GM18526 (cell line): Measurements from ENCODE around the gene SLC30A4.

Experiments used
- POLR2A ChIP-seq: IDR thresholded peaks from 3 replicates; pipeline ENCODE4 v1.6.1; 2011; ENCODE audit not compliant: insufficient read length; ENCODE audit errors: extremely low read depth

Gene SLC30A4

DNA sequence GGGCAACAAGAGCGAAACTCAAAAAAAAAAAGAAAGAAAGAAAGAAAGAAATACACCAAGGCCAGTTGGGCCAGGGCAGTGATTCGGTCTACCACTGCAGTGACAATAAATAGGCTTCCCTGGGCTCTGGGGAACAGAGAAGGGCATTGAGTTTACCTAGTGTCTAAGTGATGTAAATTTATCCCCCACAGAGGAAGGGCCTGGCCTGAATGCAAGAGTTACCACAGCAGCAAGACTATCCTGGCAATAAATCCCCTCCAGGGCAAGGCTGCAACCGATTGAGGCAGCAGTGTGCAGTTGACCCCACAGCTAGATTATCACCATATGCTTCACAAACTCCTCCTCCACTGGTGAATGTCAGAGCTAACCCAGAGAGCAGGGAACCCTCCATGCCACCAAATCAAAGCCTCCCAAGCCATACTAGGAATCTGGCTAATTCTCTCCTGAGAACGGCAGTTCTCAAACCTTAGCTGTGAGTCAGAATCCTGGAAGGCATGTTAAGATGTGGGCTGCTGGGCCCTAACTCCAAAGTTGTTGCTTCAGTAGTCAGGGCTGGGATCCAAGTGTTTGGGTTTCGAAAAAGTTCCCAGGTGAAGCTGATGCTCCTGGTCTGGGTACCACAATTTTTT is 79.9 kb downstream of the SLC30A4 start:
- TF ChIP-seq POLR2A = no peak

DNA sequence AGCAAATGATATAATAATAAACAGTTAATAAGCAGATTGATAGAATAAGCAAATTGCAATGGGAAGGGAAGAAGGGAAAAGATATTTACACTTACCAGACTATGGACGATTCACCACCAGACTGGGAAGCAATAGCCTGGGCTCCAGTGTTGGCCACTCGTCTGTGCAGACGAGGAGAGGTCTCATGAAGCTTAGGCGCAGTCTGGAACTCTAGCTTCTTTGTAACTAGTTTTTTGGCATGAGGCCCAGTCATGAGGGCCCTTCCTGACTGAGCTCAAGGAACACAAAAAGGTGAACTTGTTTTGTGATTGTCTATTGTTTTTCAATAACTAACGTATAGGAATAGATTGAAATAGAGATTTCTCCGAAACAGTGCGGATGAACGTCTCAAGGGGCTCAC is 80.9 kb downstream of the SLC30A4 start:
- TF ChIP-seq POLR2A = no peak

DNA sequence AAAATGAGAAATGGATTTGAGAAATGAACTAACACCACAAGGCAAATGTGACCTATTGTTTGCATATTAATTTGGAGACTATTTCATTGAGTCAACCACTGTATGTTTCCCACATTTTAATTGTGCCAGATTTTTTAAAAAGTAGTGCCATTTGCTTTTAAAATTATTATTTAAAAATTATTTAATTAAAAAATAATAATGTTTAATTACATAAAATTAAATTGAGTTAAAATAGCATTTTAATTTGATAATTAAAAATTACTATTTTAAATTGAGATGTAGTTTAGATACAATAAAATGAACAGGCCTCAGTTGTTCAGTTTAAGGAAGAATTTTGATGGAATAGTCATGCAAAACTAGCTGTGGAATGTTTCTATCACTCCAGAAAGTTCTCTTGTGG is 81.5 kb downstream of the SLC30A4 start:
- no peak for TF ChIP-seq POLR2A

DNA sequence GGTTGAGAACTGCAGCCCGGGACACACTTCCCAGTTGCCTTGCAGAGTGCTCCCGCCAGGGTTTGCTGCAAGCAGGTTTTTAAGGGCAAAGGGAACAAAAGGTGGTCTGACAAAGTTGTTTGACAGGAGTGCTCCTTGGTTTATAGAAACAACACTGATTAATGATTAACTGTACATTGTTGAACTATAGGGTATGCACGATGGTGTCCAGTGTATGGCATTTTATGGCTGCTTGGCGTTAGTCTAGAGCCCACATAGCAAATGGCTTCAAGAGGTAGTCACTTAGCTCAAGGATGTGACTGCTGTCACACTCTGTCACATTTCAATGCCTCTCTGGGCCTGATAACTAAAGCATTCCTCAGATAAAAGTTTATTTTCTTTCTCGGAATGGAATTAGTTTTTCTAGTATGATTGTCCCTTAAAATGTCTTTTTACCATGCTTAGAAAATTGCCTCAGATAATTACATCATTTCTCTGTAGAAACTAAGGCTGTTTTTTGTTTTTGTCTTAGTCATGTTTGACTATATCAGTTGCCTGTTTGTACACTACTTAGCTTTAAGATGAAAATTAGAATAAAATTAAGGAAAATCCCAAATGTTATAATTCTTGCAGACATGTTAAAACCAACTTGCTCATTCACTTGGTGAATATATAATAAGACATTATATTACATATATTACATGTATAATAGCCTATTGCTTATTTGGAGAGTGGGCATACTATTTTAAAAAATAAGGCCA is 82.9 kb downstream of the SLC30A4 start:
- TF ChIP-seq POLR2A = no peak

DNA sequence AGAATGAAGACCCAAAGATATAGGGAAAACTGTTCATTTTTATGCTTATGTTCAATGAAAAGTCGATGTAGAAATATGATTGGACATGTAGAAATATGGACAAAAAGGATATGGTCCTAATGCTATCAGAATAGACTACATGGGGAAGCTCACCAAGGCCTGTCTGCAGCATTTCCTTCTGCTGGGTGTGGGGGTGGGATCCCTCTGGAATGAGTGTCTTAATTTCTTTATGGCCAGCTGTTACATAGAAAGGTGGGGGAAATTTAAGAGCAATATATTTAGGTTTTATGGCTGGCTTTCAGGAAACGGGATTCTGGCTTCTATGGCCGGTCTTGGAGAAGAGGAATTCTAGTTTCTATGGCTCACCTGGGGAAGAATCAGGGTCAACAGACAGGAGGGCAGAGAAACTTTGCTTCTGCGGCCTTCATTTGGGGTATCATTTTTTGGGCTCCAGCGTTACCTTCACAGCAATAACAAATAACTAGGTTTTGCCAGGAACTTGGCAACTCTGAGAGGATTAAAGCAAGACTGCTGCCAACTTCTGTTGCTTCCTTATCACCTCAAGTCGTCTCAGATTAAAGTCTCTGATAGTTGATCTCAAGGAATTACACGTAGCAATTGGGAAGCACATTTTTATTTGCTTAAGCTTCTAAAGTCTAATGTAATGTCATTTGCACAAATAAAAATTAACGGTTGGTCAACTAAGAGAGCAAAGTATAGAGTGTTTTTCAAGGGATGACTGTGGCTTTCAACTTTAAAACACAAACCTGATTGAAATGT is 87.2 kb downstream of the SLC30A4 start:
- TF ChIP-seq POLR2A = no peak

DNA sequence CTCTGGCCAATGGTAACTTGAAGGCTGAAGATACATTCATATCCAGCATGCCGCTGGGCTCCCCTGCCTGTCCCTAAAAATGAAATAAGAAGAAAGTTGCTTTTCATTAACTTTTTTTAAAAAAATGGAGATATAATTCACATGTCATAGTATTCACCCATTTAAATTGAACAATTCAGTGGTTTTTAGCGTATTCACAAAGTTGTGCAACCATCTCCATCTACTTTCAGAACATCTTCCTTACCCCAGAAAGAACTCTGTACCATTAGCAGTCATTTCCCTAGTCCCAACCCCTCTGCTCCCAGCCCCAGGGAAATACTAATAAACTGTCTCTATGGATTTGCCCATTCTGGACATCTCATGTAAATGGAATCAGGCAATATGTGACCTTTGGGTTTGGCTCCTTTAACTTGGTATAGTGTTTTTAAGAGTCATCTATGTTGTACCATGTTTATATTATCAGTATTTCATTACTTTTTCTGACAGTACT is 88.4 kb downstream of the SLC30A4 start:
- TF ChIP-seq POLR2A = no peak

DNA sequence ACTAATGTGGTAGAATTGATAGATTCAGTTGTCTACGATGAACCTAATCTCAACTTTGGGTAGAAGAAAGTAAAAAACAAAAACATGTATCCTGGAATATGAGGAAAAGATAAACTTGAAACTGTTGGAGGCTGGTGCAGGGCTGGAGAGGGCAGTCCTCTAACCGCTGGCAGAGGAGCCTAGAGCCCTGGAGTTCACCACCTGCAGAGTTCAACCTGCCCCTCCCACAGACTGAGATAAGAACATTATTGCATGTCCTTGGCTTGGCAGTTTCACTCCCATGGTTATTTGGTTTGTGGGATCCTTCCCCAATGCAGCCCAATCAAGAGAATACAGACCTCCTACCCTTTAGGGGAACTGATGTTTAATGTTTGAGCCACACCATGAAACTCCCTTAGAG is 91.0 kb downstream of the SLC30A4 start:
- TF ChIP-seq POLR2A = no peak

DNA sequence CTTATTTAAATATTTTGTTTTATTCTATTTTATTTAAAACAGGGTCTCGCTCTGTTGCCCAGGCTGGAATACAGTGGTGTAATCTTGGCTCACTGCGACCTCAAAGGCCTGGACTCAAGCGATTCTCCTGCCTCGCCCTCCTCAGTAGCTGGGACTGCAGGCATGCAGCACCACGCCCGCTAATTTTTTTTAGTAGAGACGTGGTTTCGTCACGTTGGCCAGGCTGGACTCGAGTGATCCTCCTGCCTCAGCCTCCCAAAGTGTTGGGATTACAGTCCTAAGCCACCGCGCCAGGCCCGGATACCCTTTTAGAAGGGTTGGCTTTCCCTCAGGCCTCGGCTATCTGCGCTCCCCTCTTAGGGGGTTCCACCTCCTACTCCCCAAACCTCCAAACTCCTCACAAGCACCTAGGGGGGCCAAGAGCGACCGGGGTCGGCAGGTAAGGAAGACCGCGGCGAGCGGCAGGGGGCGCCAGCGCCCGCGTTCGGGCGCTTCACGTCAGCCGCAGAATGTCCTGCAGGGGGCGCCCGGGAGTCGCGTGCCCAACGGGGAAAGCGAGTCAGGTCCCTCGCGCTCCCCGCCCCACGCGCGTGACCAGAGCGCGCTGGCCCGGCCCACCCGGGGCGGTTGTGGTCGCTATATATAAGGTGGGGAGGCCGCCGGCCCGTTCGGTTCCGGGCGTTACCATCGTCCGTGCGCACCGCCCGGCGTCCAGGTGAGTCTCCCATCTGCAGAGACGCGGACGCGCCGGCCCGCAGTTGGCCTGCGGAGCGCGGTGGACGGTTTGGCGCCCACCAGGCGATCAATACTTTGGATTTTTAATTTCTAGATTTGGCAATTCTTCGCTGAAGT is 92.4 kb downstream of the SLC30A4 start:
- TF ChIP-seq POLR2A = no peak
